Gastroesophageal sphincter (tissue), 3 donors: ENCODE results near the gene FAM53B.

ENCODE experiments used
- CTCF ChIP-seq, 4 experiments: fragments of 200-600 bp in 2 of 4; fragments of 450-650 bp in 2 of 4; sonication (generic) in 1 of 4; IDR thresholded peaks; one replicate each; pipeline ENCODE4 v1.5.1; 2017 to 2019; ENCODE audit warnings: antibody characterized with exemption in 4 of 4, mild to moderate bottlenecking in 2 of 4, moderate library complexity in 2 of 4
- EP300 ChIP-seq: sonication (generic); formaldehyde crosslinking; IDR thresholded peaks from one replicate; pipeline ENCODE4 v1.6.1; 2017; ENCODE audit warnings: antibody characterized with exemption, mild to moderate bottlenecking
- POLR2AphosphoS5 ChIP-seq: sonication (generic); formaldehyde crosslinking; IDR thresholded peaks from one replicate; pipeline ENCODE4 v1.6.1; 2017; ENCODE audit warnings: antibody characterized with exemption

GRCh38 chr10:124630551-124630950, 113.6 kb downstream of the FAM53B start:
- no peak for TF ChIP-seq POLR2AphosphoS5
- TF ChIP-seq CTCF (IDR thresholded peaks at IDR 0.05): no peak
- no peak for TF ChIP-seq EP300
